Umbilical cord (tissue), 2 donors: ENCODE measurements around the gene SLC37A1. TPM values are rescaled to one million over a fixed set of nuclear protein-coding genes. Genes with fewer than 3 reads are reported as not detected.
A peak's percentile ranks its signal among the peaks of the same experiment; 100 is the strongest.

Experiments
- DNase-seq: peaks from one replicate; pipeline ENCODE4 v3.0.0-alpha.2; 2015; ENCODE audit warnings: low spot score
- total RNA-seq: library from RNA; depleted of rRNA; stranded (reverse); fragments of >200 nt; gene quantifications from one replicate; pipeline ENCODE4 v1.2.3, GENCODE V29; 2014; ENCODE audit warnings: low replicate concordance; ENCODE audit not compliant: insufficient read depth

Gene SLC37A1
- total RNA-seq, 1 donor from 2014 or later, result 4.8 TPM

DNA sequence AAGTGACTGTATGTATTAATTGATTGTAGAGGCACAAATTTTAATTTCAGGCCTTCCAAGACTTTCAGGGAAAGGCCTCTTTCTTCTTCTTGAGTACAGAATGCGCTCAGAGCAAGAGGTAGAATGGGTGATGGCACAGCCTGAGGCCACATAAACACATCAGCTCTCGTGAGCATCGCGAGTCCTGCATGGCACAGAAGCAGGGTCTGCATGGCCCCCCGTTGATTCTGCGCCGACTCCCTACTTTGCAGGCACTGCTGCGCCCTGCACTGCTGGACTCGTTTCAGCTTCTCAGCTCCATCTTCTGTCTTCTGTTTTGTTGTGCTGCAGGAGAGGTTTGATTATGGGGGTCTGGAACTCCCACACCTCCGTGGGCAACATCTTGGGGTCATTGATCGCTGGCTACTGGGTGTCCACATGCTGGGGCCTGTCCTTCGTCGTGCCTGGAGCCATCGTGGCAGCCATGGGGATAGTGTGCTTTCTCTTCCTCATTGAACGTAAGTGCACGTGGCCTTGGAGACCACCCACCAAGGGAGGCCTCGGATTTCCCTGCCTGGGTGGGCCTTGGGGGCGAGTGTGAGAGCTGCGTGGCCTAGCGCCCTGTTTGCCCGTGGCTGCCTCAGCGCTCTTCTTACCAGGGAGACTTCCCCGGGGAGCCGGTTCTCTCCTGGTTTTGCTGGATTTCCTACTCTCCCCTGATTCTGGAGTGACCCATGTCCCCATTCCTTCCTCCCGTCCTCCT lies 29.6 kb downstream of the SLC37A1 start:
- no peak for DNase-seq

DNA sequence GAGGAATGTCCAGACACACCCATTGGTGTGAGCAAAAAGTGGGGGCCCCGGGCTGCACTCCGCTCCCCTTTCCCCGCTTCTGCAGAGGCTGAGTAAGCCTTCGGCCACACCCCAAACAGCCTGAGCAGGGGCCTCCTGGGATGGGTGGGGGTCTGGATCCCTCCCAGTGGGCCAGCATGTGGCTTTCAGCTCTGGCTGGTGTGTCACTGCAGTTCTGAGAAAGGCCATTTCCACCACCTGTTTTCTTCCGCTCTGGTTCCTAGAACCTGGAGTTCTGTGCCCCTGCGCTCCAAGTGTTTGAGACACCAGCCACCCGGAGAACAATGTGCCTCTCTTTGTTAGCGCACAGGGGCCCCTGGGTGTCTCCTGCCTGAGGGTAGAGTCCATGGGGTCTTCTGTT lies 30.9 kb downstream of the SLC37A1 start:
- DNase-seq, result no peak

DNA sequence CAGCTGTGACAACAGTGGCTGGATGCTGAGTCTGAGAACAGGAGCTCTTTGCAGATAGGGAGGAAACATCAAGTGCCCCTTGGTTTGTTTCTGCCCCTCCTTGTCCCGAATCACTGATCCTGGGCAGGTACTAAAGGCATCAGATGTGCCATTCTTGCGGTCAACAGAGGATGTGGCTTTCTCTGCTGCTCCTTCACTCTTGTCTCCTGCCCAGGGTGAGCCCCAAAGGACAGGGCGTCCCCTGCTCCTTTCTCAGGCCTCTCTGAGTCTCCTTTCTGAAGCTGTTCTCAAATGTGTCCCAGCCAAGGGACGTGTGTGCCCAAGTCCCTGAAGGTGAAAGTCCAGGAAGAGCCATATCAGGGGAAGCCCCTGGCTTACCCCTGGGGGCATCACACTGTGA lies 31.7 kb downstream of the SLC37A1 start:
- DNase-seq, result no peak

DNA sequence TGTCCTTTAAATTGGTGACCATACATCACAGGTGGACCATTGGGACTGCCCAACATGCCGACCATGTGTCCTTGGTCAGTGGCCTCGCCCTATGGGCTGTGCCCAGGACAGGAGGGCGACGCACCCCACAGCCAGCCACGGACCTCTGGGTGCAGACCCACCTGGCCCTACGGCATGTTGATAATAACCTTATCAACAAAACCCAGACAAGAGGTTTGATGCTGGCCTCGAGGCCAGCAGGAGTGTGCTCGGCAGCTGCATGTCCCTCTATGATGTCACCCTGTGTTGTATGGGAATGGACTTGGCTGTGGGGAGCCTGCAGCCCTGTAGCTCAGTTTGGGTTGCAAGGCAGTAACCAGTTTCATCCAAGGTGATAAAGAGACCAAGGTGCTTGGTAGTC lies 32.1 kb downstream of the SLC37A1 start:
- no peak for DNase-seq

DNA sequence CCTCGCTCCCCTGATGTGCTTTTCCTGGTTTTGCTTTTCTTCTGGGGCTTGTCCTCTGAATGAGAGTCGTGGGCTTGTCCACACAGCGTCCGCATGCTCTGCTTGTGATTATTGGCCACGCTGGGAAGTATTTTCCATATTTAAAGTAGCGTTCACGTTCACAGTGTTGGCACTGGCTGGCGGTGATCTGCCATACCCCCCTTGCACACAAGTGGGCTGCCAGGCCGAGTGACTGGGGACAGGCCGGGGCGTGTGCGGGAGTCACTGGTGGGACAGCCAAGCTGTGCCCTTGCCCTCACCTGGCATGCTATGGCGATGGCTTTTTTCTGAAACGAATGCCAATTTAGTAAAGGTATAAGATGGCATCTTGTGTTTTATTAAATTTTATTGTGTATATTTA lies 32.8 kb downstream of the SLC37A1 start:
- DNase-seq, result no peak

DNA sequence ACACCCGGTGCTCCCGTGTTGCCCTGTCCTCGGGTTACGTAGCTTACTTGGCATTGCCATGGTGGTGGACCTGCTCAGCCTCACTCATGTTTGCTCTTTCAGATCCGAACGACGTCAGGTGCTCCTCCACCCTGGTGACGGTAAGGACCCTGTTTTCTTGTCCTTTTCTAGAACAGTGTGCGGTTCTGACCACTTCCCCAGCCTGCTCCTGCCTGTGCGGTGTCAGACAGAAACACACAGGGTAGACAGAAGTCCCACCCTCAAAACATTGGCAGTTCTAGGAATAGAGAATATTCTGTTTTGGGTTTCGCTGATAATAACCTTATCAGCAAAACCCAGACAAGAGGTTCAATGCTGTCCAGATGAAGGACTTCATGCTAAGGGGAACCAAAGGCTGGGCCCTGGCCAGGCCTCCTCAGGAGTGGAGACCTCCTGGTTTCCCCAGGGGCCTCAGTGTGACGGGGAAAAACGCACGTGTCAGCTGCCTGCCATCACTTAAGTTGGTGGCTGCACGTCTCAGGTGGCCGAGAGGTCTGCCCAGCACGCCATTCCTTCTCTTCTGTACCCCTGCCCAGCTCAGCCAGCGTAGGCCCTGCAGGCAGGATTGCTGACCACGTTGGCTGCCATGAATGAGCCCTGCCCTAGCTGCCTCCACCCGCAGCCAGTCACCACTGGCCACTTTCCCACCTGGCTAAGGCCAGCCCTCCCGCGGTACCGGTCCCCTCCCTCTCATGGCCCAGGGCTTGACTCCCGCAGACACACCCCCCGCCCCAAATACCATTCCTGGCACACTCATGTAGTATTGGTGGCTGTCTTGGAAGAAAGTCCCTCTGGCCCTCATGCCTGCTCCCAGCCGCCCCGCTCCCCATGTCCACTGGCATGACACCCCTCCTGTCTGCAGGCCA lies 33.6 kb downstream of the SLC37A1 start:
- no peak for DNase-seq

DNA sequence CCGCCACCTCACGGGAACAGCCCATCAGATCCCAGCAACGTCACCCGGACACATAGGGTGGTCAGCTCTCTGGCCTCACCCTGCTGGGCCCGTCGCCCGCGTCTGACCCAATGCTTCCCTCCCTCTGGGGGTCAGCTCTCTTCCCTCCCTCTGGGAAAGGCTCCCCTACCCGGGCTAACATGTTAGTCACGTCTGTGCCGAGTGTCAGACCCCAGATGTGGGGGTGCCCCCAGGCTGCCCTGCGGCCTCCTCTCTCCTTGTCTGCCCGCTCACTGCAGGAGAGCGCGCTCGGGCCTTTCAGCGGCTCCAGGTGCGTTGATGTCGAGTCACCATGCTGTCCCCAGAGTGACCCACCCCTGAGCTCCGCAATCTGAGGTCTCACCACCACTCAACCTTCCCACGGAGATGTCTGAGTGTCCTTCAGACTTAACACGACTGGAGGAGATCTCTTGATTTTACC lies 34.3 kb downstream of the SLC37A1 start:
- DNase-seq, result no peak

DNA sequence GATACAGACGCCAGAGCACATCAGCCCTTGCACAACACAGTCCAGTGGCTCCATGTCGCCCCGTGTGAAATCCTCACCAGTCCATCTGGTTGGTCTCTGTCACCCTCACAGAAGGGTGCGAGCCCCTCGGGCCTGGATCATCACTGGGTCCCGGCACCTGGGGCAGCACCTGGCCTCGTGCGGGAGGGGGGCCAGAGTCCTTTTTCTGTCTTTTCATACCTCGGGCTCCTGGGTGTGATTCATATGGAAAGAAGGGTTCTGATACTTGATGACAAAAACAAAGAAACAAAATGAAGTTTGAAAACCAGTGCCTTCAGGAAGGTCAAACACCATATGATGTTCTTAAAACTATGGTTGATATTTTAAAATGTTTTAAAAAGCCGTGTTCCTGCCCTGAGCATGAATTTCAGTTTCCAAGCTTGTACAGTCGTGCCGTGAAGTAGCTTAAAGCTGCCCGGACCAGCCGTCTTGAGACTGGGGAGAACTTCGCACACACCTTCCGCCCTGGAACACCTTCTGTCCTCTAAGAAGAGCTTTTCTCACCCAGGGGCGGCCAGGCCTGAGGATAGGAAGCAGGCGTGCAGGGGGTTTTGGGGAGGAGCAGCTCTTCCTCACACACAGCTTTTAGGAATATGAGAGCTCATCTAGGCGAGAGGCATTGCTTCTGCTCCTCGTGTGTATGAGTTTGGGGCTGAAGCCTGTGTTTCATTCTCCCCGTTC lies 35.2 kb downstream of the SLC37A1 start:
- no peak for DNase-seq

DNA sequence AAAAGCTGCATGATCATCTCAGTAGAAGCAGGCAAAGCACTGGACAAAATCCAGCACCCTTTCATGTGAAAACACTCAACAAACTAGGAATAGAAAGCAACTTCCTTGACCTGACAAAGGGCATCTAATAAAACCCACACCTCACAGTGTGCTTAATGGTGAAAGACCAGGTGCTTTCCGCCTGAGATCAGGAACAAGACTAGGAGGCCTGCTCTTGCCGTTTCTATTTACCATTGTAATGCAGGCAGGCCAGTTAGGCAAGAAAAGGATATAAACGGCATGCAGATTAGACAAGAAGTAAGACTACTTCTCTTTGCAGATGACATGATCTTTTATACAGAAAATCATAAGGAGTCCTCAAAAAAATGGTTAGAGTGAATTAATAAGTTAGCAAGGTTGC lies 37.2 kb downstream of the SLC37A1 start:
- peak; percentile 47 for DNase-seq

DNA sequence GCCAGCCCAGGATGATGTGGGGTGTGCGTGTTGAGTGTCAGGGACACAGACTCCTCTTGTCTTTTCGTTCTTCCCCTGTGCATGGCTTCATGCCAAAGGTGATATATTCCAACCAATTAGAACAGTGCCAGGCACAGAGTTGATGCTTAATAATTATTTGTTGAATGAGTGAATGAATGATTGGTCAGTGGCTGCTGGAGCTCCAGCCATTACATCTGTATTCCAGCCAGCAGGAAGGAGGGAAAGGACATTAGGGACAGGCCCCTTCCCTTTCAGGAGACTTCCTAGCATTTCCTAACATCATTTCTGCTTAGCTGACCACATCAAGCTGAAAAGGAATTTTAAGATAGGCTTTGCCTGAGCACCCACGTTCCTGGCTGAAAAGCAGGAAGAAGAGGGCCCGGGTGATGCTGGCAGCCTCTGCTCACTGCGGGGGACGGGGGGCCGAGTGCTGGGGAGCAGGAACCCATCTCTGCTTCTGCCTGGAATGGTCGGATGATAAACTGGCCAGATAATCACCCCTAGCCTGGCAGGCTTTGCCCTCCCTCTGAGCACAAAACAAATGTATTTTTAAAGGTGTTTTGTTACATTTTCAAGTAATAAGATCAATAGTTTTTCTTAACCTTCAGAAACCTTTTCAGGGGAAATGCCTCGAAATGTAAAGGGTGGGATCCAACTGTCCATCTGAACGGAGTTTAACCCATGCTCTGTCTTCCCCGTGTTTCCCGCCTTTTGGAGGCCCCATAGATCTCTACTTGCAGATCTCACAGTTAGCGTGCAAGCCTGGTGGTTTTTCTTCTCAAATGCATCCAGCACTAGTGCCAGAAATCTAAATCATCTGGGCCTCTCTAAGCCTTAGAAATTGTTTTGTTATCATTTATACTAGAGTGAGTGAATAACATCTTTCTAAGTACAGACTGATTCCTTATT lies 39.0 kb downstream of the SLC37A1 start:
- peak; percentile 36 for DNase-seq

DNA sequence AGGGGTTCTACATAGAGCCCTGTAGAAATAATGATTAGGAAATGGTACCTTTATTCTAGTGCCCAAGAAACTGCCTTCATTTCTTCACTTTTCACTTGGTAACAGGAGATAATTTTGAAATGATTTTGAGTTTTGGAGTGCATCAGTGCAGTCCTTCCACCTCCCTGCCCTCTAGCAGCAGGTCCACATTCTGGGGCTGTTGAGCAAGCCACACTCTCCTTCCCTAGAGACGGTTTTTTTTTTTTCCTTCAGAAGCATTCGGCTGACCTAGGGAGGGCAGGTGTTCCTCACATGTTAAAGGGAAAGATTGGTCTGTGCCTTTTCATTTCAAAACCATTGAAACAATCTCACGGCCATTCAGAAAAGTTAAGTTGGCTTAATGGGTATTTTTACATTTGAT lies 39.8 kb downstream of the SLC37A1 start:
- DNase-seq, result no peak

DNA sequence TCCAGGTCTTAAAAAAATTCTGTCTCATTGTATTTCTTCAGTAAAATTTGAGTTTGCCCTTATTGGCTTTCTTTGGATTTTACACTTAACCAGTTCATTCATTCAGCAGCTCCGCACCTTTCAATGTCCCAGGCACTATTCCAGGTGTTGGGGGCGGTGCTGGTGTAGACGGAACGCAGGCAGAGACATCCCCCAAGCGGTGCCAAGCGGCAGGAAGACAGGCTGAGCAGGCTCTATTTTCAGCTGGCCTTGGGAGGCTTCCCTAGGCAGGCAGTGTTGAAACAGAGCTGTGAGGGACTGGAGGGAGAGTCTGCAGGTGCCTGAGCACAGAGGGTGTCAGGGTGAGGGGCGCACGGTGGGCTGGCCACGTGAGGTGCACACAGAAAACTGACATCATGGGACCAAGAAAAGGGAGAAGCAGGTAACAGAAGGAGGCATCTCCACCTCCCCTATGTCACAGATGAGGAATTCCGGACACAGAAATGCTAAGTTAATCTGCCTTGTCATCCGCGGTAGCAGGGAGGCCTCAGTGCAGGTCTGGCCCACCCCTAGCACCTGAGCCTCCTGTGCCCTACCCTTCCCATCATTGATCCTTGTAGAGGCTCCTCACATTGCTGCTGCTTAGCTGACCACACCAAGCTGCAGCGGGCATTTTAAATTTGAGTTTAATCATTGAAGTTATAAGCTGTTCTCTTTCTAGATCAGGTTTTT lies 40.8 kb downstream of the SLC37A1 start:
- no peak for DNase-seq

DNA sequence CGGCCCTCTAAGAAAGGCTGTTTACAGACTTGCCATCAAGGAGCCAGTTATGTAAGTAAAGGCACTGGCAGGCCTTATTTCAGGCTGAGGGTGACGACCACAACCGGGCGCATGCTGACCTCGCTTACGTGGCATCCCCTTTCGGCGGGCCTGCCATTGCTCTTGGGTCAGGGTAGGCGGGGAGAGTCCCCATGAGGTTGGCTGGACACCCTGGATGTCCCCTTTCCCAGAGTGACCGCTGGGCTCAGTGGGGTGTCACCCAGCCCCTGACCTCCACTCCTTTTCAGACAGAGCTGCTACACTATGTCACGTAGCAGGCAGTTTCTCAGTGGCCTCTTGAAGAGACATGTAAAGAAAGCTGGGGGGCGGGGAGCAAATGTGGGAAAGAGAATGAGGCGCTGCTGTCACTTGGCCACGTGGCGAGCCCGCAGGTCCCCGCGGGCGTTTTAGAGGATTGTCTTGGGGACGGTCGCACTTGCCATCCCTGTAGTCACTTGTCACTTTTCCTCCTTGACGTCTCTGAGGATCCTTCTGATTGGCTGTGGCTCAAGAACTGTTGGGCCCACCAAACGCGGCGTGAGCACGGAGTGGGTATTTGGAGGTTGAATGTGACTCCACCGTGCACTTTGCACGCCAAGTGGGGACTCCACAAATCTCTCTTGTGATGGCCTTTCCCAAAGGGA lies 42.2 kb downstream of the SLC37A1 start:
- no peak for DNase-seq

DNA sequence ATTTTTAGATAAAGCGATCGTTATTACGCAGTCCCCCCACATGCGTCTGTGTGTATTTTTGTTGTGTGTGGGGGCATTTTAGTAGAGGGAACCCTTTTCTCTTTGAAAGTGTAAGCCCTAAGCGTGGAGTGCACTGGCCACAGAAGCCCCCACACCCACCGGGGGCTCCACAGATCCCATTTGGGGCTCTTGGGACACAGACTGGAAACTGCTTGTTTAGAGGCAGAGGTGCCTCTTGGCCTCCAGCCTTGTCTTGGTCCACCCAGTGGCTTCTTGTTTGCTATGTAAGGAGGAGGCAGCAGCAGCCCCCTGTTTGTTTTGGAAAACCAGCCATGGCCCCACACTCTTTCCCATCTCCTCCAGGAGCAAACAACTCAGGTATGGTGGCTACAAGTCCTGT lies 42.8 kb downstream of the SLC37A1 start:
- DNase-seq, result no peak

DNA sequence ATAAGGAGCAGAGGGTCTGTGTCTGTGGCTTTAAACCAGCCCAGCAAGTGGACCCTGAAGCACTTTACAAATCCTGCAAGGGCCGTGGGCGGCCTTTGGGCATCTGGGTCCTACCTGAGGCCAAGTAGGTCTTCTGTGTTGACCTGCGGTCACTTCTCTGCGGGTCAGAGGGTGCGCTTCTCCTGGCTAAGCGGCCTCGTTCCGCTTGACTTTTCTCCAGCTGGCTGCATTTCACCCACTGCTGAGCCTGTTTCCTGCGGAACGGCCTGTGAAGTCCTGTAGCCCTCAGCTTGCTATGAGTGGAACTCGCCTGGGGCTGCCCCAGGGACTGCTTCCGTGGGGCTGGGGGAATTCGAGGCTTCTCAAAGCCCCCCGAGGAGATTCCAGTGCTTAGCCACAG lies 43.3 kb downstream of the SLC37A1 start:
- no peak for DNase-seq

DNA sequence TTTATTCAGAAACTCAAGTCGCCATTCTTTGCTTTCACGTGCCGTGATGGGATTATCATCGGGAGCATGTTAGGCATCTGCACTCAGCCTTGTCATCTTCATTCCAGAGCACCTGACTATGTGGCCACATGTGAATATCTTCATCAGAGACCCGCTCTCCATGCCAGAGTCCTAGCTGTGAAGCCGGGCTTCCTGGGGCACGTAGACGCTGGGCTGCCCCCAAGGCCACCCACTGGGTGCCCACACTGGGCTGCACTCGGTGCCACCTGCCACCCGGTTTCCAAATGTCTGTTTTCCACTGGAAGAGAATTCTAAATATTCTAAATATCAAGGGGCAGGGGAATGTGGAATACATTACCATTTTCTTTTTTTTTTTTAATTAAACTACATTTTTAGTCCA lies 43.8 kb downstream of the SLC37A1 start:
- DNase-seq, result no peak

DNA sequence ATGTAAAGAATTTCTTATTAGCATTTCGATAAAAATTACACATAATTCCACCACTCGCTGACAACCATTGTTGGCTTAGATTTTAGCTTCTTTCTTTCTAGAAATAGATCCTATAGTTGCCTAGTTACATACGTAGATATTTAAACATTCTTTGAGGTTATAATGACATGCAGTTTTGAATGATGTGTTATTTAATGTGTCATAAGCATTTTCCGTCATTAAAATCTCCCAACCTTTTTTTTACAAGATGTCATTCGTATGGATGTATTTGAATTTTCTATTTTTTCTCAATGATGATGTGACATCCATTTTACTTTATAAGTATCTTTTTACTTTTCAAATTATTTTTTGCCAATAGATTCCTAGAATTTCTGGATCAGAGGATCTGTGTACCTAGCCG lies 44.7 kb downstream of the SLC37A1 start:
- no peak for DNase-seq

DNA sequence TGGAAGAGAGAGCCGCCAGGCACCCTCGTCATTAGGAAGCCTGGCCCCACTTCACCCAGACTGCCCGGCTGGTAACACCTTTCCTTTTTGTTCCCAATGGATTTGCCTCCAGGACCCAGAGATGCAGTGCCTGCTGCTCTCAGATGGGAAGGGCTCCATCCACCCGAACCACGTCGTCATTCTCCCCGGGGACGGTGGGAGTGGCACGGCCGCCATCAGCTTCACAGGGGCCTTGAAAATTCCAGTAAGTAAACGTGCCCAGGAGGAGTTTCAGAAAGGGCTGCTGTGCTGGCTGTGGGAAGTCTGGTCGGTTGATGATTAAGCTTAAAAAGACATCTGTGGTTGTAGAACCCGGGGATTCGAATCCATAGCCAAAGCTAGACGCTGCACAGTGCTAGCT lies 45.2 kb downstream of the SLC37A1 start:
- DNase-seq, result no peak

DNA sequence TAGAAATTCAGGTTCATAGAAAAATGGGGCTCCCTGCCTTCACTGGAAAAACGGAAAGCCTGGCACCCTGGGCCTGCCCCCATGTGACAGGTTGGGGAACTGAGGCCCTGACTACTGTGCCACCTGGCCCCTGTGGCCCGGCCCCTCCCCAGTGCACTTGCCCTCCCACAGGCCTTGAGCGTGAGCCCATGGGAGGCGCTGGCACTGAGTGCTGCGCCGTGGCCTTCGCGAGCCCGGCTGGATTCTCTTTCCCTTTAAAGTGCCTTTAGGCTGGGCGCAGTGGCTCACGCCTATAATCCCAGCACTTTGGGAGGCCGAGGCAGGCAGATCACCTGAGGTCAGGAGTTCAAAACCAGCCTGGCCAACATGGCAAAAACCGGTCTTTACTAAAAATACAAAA lies 45.7 kb downstream of the SLC37A1 start:
- DNase-seq, result no peak
